Ureter (tissue), 1 donor: ENCODE data around the gene CRBN. TPM values are rescaled to one million over a fixed set of nuclear protein-coding genes. Genes with fewer than 3 reads are reported as not detected.

Experiments used
- DNase-seq: peaks from one replicate; pipeline ENCODE4 v3.0.0-alpha.2; 2020; ENCODE audit warnings: low spot score
- total RNA-seq: library from RNA; stranded (reverse); gene quantifications from one replicate; pipeline ENCODE4 v1.2.4, GENCODE V29; 2023
- donor health status: DM: yes; HTN: yes; CAD: no.

Gene CRBN
- total RNA-seq = 51.9 TPM

DNA sequence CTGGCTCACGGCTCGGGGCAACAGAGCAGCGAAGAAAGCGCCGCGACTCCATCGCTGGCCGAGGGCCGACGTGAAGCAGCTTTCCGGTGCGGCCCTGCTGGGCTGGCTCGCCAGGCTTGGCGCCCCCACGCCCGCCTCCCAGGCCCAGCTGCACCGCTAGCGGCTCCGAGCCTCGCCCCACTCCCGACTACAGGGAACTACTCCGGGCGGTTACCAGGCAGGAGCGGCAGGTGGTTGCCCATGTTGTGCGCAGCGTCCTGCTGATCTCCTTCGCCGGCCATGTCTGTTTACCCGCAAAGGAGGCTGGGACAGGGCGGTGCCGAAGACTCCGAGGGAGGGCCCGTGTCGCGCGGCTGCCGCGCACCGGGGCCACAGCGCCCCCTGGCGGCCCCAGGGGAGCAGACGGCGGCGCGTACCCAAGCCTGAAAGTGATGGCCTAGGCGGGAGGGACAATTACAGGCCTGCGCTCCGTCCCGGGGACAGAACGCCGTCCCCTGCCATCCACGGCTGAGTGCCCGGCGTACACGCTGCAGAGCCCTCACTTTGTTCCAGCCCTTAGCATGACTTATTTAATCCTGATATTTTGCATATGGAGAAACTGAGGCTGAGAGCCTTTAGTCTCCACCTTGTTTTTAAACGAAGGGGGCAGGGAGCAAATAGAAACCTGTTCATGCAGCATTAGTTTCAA is at the start of gene CRBN:
Gene CRBN (minus strand): TSS at position 285 of the 688 bp plus-strand sequence. CDS start 4 bp downstream, at position 281.
- DNase-seq = peak; percentile 86

GRCh38 chr3:3227640-3228039 is 48.1 kb upstream of the CRBN start:
- DNase-seq = no peak

DNA sequence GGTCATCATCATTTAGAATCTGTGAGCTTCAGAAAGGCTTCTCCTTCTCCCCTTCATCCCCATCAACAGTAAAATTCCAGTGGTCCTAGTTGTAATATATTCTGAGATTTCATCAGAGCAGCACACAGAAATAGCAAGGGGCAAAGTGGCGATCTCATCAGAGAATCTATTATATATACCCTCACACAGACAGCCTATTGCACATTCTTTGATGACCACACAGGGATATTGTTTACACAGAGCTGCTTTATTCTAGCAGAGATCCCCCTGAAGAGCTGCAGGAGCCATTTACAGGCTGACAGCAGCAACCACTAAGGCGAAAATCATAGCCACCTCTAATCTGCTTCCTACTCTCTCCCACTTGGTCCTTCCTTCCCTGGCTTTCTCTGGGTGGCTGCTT is 42.0 kb upstream of the CRBN start:
- DNase-seq = no peak

DNA sequence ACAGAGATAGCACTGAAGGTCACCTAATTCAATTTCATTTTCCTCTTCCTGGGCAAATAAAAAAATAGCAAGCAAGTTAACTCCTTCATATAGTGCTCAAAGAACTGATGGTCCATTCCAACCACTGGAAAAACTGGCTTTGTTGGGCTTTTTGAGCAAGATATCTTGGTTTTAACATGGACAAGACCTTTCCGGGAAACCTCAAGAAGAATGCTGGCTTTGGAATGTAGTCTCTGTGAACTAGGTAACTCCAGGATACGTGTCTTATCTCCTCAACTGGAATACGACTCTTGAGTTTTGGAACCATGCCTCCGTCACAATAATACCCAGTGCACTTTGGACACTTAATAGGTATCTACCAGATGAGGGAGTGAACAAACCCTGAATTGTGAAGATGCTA is 36.9 kb upstream of the CRBN start:
- no peak for DNase-seq

GRCh38 chr3:3212781-3213440 is 33.4 kb upstream of the CRBN start:
- no peak for DNase-seq

DNA sequence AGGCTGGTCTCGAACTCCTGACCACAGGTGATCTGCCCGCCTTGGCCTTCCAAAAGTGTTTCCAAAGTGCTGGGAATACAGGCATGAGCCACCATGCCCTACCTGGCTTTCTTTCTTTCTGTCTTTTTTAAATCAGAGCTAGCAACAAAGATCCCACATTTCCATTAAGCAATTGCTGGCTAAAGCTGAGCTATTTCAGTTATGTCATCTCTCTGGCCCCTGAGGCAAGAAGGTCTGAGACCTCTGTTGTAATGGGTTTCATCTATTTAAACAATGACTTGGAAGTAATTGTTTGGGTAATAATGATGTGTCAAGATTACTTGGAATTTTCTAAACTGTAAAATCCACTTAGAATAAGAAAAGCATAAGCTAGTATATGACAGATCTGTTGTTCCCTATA is 30.2 kb upstream of the CRBN start:
- no peak for DNase-seq

GRCh38 chr3:3209057-3209456 is 29.6 kb upstream of the CRBN start:
- no peak for DNase-seq

DNA sequence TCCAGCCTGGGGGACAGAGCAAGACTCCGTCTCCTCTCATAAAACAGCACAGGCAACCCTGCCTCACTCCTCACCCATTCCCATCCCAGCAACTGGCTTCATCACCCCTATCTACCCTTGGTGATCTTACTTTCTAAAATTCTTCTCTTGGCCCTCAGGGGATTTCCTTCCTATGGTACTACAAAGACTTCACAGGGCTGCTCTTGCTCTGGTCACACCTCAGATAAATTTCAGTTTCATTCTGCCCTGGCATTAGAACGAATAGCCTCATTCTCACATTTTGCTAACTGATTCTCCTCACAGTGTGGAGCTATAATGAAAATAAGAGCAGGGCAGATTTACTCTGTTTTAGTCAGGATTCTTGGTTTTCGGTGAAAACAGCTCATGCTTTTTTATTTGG is 22.1 kb upstream of the CRBN start:
- DNase-seq = no peak

- DNase-seq = peak; percentile 54
Observed at GRCh38 chr3:3200632-3201212, 21.2 kb upstream of the CRBN start.

GRCh38 chr3:3199306-3199705 is 19.8 kb upstream of the CRBN start:
- no peak for DNase-seq

GRCh38 chr3:3196148-3196861 is 16.8 kb upstream of the CRBN start:
- no peak for DNase-seq

DNA sequence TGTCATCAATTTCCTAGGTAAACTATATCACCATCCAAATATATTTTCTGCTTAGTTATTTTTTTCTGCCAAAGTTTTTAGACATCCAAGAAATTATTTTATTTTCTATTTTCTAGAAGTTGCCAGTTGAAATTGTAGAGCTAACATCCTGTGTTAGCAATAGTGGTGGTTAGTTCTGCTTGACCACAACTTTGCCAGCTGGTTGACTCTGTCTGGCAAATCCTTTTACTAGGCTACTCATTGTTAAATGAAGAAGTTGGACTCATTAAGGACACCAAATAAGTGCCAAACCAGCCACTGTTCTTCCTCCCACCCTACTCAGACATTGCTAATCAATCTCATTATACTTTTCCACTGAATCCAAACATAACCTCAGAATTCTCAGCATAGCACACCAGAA is 15.4 kb upstream of the CRBN start:
- DNase-seq = no peak

GRCh38 chr3:3192286-3192675 is 12.8 kb upstream of the CRBN start:
- DNase-seq = no peak

DNA sequence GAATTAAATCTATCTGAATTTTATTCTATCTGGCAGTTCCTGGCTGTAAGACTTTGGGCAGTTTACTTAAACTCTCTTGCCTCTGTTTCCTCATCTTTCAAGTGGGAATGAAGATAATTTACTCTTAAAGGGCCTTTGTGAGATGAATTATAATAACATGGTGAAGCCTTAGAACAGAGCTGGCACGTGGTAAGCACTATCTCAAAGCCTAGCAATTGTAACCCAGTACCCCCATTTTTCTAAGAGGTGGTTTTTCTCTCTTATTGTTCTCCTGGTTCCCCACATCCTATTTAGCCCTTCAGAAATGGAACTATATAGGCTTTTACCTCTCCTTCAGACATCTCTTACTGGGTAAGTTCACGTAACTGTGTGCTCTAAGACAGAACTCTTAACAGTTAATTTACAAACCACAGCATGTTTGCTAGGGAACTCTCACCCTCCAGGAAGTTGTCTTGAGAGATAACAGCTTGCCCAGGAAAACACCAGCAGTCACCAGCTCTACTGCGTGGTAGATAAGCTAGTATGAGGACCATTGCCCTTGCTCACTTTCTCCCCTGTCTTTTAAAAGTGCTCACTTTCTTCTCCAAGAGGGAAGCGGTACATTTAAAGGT is 12.3 kb upstream of the CRBN start:
- DNase-seq = no peak

DNA sequence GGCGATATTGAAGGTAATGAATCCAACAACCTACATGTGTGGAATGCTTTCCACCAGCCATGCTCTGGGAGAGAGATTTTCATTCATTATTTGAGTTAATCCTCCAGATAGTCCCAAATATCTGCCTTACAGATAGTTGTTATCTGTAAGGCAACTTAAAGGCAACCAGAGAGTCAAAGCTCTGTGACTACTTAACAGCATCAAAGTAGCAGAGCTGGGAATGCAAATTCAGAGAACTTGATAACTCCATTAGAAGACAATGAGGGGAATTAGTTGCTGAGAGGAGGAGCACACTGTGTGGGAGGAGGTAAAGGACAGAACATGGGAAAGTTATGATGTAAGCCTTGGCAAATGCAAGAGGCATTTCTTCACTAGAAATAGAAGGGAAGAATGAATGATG is 10.5 kb upstream of the CRBN start:
- no peak for DNase-seq

DNA sequence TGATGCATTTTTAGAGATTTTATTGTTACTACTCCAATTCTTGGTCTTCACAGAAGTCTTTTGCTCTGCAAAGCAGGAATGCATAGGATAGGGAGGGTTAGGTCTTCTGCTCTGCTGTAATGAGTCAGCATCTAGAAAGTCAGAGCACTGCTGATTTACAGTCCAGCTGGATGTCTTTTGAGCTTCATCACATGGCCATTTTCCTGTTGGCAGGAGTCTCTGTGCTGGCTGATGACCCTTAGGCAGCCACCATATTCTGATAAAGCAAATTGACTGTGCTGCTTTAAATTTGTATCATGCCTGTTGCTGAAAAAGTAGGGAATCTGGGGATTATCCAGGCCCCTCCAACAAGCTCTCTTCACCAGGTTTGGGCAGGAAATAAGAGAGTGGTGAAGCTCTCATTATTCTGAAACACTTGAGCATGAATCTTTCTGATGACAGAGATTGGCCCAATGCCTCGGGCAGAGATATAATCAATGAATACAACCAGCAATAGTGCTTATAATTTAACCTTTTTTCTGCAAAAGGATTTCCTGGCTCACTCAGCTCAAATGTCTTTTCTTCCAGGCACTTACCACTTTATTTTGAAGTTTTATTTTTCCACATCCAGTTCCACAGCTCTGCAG is 9.7 kb upstream of the CRBN start:
- no peak for DNase-seq

DNA sequence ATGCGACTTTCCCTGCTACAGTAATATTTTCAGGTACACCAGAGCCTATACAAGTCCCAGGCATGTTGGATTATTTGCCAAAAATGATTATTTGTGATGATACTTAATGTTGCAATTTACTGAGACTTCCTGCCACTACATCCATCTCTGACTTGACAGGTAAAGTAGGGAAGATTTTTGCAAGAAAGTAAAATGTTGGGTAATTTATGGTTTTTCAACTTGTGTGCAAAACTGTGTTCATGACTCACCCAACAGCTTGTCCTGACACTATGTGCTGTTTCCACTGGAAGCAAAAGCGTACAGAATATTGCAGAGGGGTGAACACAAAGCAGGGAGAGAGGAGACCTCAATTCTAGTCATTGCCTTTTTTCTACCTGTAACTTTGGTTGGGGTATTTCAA is 5.4 kb upstream of the CRBN start:
- DNase-seq = no peak

GRCh38 chr3:3180456-3180855 is 965 bp upstream of the CRBN start:
- no peak for DNase-seq

DNA sequence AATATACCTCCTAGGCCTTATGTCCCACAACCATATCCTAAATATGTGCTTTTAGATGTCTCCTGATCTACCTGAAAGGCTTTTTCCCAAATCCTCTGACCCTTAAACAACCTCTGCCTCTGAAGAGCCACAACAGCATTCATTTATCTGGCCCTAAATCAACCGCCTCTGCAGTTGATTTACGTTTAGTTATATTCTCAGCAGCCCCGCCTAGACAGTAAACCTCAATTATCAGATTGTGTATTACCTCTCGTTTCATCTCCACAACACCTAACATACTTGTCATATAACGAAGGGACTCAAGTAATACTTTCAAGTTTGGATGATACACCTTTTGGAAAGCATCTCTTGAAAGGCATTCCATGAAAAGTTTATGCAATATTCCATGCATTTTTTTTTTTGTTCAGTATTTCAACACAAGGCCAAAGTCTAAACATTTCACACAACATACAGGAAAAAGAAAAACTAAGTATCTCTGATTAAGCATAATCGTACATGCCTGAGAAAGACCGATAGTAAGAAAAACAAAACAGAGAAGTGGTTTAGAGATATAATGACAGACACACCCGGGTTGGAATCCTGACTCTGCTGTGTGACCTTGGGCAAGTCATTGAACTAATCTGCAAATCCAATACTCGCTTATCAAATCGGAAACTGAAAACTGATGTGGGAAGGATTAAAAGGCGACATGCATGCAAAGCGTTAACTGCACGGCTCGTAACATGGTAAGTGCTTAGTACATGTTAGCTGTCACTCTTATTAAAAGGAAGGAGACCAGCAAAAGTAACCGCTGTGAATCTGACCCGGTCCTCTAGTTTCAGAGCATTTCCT is 778 bp downstream of the CRBN start:
- no peak for DNase-seq

- no peak for DNase-seq
Observed at GRCh38 chr3:3177861-3178497, 1.5 kb downstream of the CRBN start.
